Hepatic stellate cell (primary cell): ENCODE measurements around the gene SRRT.

Experiments
- DNase-seq: peaks from one replicate; pipeline ENCODE4 v3.0.0; 2011; ENCODE audit warnings: low spot score

Gene SRRT, protein sequence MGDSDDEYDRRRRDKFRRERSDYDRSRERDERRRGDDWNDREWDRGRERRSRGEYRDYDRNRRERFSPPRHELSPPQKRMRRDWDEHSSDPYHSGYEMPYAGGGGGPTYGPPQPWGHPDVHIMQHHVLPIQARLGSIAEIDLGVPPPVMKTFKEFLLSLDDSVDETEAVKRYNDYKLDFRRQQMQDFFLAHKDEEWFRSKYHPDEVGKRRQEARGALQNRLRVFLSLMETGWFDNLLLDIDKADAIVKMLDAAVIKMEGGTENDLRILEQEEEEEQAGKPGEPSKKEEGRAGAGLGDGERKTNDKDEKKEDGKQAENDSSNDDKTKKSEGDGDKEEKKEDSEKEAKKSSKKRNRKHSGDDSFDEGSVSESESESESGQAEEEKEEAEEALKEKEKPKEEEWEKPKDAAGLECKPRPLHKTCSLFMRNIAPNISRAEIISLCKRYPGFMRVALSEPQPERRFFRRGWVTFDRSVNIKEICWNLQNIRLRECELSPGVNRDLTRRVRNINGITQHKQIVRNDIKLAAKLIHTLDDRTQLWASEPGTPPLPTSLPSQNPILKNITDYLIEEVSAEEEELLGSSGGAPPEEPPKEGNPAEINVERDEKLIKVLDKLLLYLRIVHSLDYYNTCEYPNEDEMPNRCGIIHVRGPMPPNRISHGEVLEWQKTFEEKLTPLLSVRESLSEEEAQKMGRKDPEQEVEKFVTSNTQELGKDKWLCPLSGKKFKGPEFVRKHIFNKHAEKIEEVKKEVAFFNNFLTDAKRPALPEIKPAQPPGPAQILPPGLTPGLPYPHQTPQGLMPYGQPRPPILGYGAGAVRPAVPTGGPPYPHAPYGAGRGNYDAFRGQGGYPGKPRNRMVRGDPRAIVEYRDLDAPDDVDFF

DNA sequence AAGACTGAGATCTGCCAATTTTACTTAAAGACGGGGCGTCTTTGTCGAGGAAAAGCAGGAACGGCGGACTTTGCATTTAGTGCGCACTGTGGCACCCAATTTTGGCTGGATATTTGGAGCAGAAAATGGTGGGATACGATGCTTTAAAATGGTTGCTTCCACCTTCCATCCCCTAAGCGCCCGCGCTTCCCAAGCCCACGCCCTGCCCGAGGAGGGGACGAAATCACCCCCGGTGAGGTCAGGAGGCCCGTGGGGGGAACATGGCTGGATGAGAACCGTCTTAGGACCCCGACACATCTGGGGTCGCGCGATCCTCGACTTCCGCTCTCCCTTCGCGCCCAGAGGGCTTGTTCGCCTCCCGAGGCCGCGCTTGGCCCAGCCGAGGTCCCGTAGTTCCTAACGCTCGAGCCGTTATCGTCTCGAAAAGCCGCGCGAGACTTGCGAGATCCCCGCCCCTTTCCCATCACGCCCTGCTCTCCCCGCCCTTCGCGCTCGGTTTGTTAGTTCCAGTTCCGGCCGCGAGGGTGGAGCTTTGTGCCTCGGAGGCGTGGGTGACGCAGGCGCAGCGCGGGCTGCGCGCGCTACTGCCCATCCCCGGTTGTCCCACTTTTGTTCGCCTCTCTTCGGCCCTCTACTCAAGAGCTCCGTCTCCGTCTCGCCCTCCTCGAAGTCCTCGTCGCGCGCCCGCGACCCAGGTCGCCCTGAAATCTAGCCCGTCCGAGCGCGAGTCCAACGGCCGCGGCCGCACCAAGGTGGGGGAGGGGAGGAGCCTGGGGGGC is at the start of gene SRRT:
Gene SRRT (plus strand): TSS at position 527 of the 779 bp plus-strand sequence. CDS start 488 bp downstream, outside the sequence.
- peak; percentile 99 for DNase-seq

DNA sequence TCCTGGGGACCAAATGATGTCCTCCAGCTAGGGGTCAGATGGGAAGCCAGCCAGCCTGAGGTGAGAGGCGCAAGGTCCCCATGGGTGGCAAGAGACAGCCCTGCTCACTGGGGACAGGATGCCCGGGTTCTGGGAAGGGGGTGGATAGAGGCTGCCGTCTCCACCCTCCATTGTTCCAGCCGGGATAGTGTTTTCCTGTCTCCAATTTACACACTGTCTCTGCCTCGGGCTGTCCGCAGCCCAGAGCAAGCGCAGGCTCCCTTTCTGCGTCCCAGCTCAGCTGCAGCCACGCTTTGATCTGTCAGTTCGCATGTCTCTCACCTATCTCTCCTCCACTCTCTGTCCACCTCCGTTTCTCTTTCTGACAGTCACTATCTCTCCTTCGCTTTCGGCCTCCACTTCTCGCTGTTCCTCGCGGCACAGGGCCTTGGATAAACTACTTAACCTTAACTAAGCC is 49.7 kb upstream of the SRRT start:
- DNase-seq = no peak

- peak; percentile 47 for DNase-seq
Observed at GRCh38 chr7:100825751-100826513, 49.0 kb upstream of the SRRT start.

DNA sequence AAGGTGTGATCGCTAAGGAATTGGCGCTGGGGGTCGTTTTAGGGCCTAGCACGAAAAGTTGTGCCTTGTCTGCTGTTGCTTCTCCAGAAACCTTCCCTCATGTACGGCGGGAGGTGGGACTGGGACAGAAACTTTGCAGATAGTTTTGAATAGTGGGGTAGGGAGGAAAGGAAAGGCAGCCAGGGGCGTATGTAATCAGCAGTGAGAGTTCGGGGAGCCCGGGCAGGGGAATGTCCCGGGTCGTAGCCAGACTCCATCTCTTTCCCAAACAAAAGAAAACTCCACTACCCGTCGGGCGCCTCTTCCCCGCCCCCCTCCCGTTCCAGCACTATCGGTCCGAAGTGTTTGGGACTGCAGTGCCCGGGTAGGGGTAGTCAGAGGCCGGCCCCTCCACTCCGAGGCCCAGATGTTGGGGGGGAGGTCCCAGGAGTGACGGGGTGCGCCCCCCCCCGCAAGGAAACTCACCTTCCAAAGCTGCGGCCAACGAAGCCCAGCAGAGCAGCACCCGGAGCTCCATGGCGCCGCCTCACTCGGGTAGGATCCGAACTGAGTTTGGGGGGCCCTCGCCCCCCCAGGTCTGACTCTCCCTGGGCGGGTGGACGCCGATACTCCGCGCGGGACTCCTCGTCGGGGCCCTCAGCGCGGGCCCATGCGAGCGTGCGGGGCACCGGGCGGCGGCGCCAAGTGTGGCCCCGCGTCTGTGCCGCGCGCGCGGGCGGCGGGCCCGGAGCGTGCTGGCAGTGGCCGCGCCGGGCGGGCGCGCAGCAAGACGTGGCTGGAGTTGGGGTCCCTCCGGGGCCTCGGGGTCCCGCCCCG is 48.2 kb upstream of the SRRT start:
- DNase-seq = no peak

DNA sequence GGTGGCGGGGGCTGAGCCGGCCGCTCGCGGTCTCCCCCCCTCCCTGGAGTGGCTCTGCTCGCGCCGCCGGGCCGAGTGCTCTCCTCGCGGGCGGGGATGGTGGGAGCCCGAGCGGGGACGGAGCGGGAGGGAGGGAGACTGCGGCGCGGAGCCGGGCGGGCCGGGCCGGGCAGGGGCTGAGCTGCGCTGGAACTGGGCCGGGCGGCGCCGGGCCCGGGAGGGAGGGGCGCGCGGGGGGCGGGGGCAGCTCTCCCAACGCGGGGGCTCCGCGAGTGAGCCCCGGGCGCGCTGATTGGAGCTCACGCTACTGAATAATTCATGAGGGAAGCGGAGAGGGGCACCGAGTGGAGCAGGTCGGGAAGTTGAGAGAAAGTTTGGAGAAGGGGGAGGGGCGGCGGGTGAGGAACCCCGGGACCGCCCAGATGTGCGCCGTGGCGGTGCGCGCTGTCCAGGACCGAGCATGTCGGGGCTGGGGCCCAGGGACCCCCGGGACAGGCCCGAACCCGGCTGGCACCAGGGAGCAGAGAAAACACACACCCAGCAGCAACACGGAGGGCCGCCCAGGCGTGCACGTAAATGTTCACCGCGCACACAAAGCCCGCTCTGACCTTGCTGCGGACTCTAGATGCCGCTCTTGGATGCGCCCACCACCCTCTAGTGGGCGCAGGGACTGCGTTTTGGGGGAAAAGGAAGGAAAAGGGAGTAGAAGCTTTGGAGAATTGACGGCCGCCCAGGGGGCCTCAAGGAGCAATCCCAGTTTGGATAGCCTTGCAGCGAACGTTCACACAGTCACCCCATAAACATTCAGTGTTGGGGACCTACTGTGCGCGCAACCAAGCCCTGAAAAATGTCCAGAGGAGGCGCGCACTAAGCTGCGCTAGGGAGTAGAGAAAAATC is 47.3 kb upstream of the SRRT start, which contains the start of gene EPHB4:
Gene EPHB4 (minus strand): TSS at position 194 of the 897 bp plus-strand sequence. CDS start 493 bp downstream, outside the sequence.
- peak; percentile 72 for DNase-seq

DNA sequence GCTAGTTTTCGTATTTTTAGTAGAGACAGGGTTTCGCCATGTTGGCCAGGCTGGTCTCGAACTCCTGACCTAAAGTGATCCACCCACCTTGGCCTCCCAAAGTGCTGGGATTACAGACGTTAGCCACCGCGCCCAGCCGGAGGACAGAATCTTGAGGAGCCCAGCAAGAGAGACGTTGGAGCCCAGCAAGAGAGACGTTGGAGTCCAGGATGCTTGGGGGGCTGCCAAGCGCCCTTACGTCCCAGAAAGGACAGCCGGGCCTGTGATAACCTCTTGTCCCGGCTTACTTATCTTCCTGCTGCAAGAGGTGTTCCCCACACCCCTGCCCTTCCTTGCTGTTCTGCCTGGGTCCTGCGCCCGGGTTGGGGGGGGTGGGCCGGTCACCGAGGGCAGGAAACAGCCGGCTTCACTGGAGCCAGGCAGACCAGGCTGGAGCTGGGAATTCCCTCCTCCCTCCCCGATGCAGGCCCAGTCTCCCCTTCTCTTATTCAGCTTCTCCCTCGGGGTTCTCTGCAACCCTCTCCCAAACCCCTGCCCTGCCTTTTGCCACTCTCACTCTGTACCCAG is 45.7 kb upstream of the SRRT start:
- no peak for DNase-seq

DNA sequence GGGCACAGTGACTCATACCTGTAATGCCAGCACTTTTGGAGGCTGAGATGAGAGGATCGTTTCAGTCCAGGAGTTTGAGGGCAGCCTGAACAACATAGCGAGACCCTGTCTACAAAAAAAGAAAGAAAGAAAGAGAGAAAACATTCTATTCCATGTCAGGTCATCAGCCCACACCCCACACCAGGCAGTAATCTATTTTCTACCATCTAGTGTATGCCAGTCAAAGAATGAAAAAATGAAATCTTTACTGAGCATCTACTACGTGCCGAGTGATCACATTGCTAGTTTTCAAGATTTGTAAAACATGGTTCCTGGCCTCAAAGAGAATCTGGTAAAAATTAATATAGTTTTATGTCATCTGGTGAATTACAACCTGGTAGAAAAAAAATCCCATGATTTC is 44.5 kb upstream of the SRRT start:
- DNase-seq = no peak

DNA sequence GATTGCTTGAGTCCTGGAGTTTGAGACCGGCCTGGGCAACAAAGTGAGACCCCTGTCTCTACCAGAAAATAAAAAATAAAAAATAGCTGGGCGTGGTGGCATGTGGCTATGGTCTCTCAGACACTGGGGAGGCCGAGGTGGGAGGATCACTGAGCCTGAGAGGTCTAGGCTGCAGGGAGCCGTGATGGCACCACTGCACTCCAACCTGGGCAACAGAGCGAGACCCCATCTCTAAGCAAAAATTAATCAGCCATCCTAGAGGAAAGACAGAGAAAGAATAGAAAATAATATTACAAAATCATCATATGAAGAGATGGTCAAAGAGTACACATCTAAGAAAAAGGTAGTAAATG is 42.6 kb upstream of the SRRT start:
- DNase-seq = no peak

GRCh38 chr7:100835903-100836811 is 38.7 kb upstream of the SRRT start:
- no peak for DNase-seq

DNA sequence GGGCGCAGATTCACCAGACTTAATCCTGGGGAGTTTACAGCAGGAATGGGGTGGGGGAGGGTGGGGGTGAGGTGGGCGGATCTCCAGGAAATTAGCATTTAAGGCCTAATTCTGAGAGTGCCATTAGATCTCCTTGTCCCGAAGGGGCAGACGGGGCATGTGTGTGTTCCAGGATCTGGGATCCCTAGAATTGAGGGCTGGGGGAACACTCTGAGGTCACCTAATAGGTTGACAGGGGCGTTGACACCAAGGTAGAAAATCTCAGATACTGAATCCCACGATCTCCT is 38.1 kb upstream of the SRRT start:
- DNase-seq = no peak

DNA sequence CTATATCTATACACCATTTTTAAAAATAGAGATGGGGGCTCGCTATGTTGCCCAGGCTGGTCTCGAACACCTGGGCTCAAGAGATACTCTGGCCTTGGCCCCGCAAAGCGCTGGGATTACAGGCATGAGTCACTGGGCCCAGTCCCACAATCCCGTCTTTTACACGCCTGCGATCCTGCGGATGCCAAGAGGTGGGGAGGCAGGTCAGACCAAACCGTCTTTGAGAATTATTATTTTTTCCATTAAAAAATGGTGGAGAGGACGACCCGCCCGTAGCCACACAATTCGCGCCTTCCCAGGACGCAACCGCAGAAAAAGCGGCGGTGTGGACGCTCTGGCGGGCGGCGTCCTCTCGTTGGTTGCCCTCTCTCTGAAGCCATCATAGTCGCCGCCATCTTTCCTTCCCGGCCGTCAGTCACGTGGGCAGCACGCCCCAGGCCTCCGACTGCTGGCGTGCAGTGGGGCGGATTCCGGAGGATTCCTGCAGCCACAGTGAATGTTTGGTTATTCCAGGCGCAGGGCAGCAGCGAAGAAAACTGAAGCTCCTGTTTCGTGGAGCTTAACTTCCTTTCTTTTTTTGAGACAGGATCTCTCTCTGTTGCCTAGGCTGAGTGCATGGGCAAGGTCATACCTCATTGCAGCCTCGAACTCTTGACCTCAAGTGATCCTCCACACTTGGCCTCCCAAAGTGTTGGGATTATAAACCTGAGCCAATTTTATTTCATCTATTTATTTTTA is 37.6 kb upstream of the SRRT start:
- peak; percentile 92 for DNase-seq

DNA sequence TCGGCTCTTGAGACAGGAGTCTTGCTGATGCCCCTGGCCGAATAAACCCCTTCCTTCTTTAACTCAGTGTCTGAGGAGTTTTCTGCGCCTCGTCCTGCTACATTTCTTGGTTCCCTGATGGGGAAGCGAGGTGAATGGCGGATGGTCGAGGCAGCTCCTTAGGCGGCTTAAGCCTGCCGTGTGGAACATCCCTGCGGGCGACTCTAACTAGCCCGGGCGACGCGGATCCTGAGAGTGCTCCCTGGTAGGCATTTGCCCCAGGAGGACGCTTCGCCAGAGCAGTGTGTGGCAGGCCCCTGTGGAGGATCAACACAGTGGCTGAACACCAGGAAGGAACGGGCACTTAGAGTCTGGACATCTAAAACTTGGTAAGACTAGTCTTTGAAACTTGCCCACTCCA is 35.5 kb upstream of the SRRT start:
- no peak for DNase-seq

DNA sequence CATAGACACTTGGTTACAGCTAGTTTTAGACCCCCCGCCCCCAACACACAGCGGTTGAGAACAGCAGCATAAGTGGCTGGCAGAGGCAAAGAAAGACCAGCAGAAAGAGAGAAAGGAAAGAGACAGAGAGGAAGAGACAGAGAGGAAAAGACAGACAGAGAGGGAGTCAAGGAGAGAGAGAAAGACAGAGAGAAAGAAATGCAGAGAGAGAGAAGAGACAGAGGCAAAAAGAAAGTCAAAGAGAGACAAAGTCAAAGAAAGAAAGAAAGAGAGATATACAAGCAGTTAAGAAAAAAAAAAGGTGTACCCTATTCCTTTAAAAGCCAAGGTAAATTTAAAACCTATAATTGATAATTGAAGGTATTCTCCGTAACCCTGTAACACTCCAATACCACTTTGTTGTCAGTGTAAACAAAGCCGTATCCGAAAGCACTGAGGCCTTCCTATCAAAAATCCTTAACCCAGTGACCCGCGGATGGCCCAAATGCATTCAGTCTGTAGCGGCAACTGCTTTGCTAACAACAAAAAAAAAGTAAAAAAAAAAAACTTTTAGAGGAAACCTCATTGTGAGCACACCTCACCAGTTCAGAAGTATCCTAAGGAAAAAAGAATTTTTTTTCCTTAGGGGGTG is 34.3 kb upstream of the SRRT start:
- no peak for DNase-seq

DNA sequence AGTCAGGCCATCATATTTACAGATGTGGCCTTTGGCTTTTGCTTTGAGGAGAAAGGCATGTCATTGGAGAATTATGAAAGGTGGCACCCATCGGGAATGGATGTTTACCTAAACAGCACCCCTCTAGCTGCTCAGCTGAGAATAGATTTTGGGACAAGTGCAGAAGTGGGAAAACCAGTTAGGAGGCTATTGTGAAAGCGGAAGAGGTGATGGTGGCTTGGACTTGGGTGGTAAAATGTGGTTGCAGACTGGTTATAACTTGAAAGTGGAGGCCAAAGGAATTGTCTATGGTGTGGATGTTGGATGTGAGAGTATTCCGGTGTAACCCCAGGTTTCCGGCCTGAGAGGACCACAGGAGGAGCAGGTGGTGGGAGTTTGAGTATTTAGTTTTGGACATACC is 27.5 kb upstream of the SRRT start:
- DNase-seq = no peak

GRCh38 chr7:100852048-100852872 is 22.6 kb upstream of the SRRT start, which contains the start of gene SLC12A9:
SLC12A9 (plus strand) TSS chr7:100852713; CDS start chr7:100854198, 1,485 bp downstream.
- peak; percentile 99 for DNase-seq
